Astrocyte (in vitro differentiated cells and primary cell): ENCODE results near the gene CDK15. TPM values are rescaled to one million over a fixed set of nuclear protein-coding genes. Genes with fewer than 3 reads are reported as not detected.
"Not testable (repeated sequence)": the region's sequence is repeated elsewhere in the genome, so short reads cannot be mapped to it uniquely, and the experiment has no call there.

Experiments
- DNase-seq: peaks from one replicate; pipeline ENCODE4 v3.0.0-alpha.2; 2010; ENCODE audit warnings: low read depth
- FAIRE-seq: peaks from 2 replicates; lab custom pipeline; 2011; peaks lifted over from hg19 to GRCh38; lab: Jason Lieb, UNC
- H2AFZ ChIP-seq: 2 replicates; pipeline ENCODE4 v1.6.0; 2012; ENCODE audit warnings: low read depth, low read length, inconsistent platforms
- H3K27ac ChIP-seq: 2 replicates; pipeline ENCODE4 v1.5.1; 2011; ENCODE audit warnings: low read depth, low read length, inconsistent platforms
- H3K27me3 ChIP-seq: 2 replicates; pipeline ENCODE4 v1.6.0; 2011; ENCODE audit warnings: low read length, inconsistent platforms; ENCODE audit not compliant: insufficient read depth
- H3K36me3 ChIP-seq: 2 replicates; pipeline ENCODE4 v1.5.1; 2011; ENCODE audit warnings: low read length, inconsistent platforms; ENCODE audit not compliant: insufficient read depth
- H3K4me1 ChIP-seq: 2 replicates; pipeline ENCODE4 v1.5.1; 2011; ENCODE audit warnings: low read length, inconsistent platforms; ENCODE audit not compliant: insufficient read depth
- H3K4me2 ChIP-seq: 2 replicates; pipeline ENCODE4 v1.6.0; 2012; ENCODE audit warnings: low read length, inconsistent platforms
- H3K4me3 ChIP-seq: 2 replicates; pipeline ENCODE4 v1.5.1; 2011; ENCODE audit warnings: low read depth, mild to moderate bottlenecking, low read length, inconsistent platforms; ENCODE audit not compliant: insufficient read depth
- H3K79me2 ChIP-seq: 2 replicates; pipeline ENCODE4 v1.6.0; 2012; ENCODE audit warnings: mild to moderate bottlenecking, low read length, inconsistent platforms; ENCODE audit not compliant: insufficient read depth
- H3K9ac ChIP-seq: 2 replicates; pipeline ENCODE4 v1.6.0; 2012; ENCODE audit warnings: mild to moderate bottlenecking, low read length, inconsistent platforms
- H3K9me3 ChIP-seq: 2 replicates; pipeline ENCODE4 v1.5.1; 2012; ENCODE audit warnings: low read depth, mild to moderate bottlenecking, low read length, inconsistent platforms; ENCODE audit not compliant: insufficient read depth
- H4K20me1 ChIP-seq: 2 replicates; pipeline ENCODE4 v1.6.0; 2012; ENCODE audit warnings: low read length, inconsistent platforms; ENCODE audit not compliant: insufficient read depth
- H3K27ac Mint-ChIP-seq: one replicate; pipeline ENCODE4 v1.8.0; 2021; ENCODE audit warnings: mild to moderate bottlenecking, mixed read lengths; ENCODE audit not compliant: unreplicated experiment
- H3K27me3 Mint-ChIP-seq: one replicate; pipeline ENCODE4 v1.8.0; 2021; ENCODE audit warnings: low read depth, mixed read lengths; ENCODE audit not compliant: unreplicated experiment
- H3K36me3 Mint-ChIP-seq: one replicate; pipeline ENCODE4 v1.8.0; 2021; ENCODE audit warnings: low read depth, mixed read lengths; ENCODE audit not compliant: unreplicated experiment
- H3K4me1 Mint-ChIP-seq: one replicate; pipeline ENCODE4 v1.8.0; 2021; ENCODE audit warnings: low read depth, mixed read lengths; ENCODE audit not compliant: unreplicated experiment
- H3K4me3 Mint-ChIP-seq: one replicate; pipeline ENCODE4 v1.8.0; 2021; ENCODE audit warnings: mild to moderate bottlenecking, moderate library complexity, mixed read lengths; ENCODE audit not compliant: unreplicated experiment
- H3K9me3 Mint-ChIP-seq: one replicate; pipeline ENCODE4 v1.8.0; 2021; ENCODE audit warnings: mild to moderate bottlenecking, mixed read lengths; ENCODE audit not compliant: unreplicated experiment
- EZH2 ChIP-seq: IDR thresholded peaks from 2 replicates; pipeline ENCODE4 v1.6.1; 2012; ENCODE audit warnings: mild to moderate bottlenecking, low read length, inconsistent platforms; ENCODE audit not compliant: insufficient read depth
- total RNA-seq: library from RNA; stranded (reverse); gene quantifications from 2 replicates; pipeline ENCODE4 v1.2.1, GENCODE V29; 2021
- TF ChIP-seq, protein P1 (sequence below): IDR thresholded peaks from 2 replicates; pipeline ENCODE4 v1.5.1; 2011; ENCODE audit warnings: low read depth, mild to moderate bottlenecking, inconsistent platforms, low read length, moderate library complexity; ENCODE audit not compliant: insufficient read depth

Gene CDK15
- total RNA-seq, 1 donor from 2014 or later, result 6.6 TPM

DNA sequence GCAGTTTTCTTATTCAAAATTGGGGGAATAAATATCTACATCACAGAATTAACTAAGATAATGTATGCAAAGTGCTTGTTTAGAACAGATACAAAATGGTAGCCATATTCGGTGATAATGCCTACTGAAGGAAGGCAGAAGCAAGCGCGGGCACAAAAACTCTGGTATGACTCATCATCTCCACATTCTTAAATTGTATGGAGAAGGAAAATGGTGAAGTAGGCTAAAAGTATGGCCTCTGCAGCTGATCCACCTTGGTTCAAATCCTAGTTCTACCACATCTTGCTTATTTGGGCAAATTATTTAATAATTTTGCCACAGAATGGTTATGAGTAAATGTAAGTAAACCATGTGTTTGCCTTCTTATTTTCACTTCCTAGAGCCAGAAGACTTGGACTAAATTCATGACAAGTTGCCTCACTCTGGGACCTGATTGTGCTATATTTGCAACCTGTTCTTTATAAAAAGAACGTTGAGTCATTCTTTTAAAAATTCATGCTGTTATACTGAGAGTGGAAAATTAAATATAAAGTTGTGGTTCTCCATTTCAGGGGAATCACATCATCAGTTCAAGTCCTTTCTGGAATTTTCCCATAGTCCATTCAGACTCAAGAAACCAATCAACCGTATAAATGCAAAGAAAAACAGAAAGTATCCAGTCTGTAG lies 9.0 kb upstream of the CDK15 start:
- Histone ChIP-seq H3K27ac (peak overlapping the region; percentile 99), H3K9ac (peak overlapping the region; percentile 83), H2AFZ (no peak overlapping the region), H3K79me2 (no peaks in the 10 kb centered on the region), H3K27me3 (no peaks in the 10 kb centered on the region), H3K4me1 (peaks cover 24% of the 10 kb centered on the region), H4K20me1 (no peaks in the 10 kb centered on the region), H3K4me3 (peak overlapping the region; percentile 20), H3K9me3 (no peaks in the 10 kb centered on the region), H3K4me2 (peak overlapping the region; percentile 80), H3K36me3 (no peaks in the 10 kb centered on the region)
- peak; percentile 59 for FAIRE-seq
- H3K4me3 Mint-ChIP-seq, result no peak overlapping the region
- H3K9me3 Mint-ChIP-seq, result no peaks in the 10 kb centered on the region
- H3K27me3 Mint-ChIP-seq, result no peaks in the 10 kb centered on the region
- H3K4me1 Mint-ChIP-seq, result peaks cover 19% of the 10 kb centered on the region
- H3K27ac Mint-ChIP-seq, result peak overlapping the region; percentile 87
- peak; percentile 93 for DNase-seq
- no peaks in the 10 kb centered on the region for H3K36me3 Mint-ChIP-seq
- TF ChIP-seq, protein P1, sequence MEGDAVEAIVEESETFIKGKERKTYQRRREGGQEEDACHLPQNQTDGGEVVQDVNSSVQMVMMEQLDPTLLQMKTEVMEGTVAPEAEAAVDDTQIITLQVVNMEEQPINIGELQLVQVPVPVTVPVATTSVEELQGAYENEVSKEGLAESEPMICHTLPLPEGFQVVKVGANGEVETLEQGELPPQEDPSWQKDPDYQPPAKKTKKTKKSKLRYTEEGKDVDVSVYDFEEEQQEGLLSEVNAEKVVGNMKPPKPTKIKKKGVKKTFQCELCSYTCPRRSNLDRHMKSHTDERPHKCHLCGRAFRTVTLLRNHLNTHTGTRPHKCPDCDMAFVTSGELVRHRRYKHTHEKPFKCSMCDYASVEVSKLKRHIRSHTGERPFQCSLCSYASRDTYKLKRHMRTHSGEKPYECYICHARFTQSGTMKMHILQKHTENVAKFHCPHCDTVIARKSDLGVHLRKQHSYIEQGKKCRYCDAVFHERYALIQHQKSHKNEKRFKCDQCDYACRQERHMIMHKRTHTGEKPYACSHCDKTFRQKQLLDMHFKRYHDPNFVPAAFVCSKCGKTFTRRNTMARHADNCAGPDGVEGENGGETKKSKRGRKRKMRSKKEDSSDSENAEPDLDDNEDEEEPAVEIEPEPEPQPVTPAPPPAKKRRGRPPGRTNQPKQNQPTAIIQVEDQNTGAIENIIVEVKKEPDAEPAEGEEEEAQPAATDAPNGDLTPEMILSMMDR, result no peak
- TF ChIP-seq EZH2, result no peak

DNA sequence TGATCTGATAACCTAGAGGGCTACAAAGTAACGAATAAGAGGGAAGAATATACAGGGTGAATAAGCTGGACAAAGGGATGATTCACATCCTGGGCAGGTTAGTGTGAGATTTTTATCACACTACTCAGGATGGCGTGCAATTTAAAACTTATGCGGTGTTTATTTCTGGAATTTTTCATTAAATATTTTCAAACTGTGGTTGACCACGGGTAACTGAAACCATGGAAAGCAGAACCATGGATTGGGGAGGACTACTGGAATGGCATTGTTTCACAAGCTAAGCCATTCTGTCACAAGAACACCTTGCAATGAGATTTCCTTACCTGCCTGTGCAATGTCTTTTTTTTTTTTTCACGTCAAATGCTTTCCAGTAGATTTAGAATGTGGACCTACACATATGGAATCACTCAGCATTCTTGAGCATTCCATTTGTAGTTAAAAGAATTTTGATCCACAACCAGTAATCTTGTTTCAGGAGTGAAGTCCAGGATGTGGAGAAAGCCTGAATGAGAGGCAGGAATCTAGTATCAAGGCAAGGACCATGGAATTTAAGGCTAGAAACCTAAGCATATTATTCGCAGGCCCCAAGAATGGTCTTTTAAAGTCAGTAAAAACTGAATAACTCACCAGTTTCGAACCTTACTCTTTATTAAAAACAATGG lies 8.0 kb upstream of the CDK15 start:
- H3K4me1 Mint-ChIP-seq, result peaks cover 23% of the 10 kb centered on the region
- H3K9me3 Mint-ChIP-seq, result no peaks in the 10 kb centered on the region
- peak overlapping the region; percentile 99 for H3K27ac ChIP-seq
- H3K79me2 ChIP-seq, result no peaks in the 10 kb centered on the region
- H3K36me3 ChIP-seq, result no peaks in the 10 kb centered on the region
- H3K4me1 ChIP-seq, result peaks cover 24% of the 10 kb centered on the region
- H3K9me3 ChIP-seq, result no peaks in the 10 kb centered on the region
- H4K20me1 ChIP-seq, result no peaks in the 10 kb centered on the region
- H3K27ac Mint-ChIP-seq, result peak overlapping the region; percentile 88
- H3K9ac ChIP-seq, result peak overlapping the region; percentile 83
- peak; percentile 100 for FAIRE-seq
- no peaks in the 10 kb centered on the region for H3K27me3 ChIP-seq
- H3K4me3 ChIP-seq, result peak overlapping the region; percentile 20
- H3K27me3 Mint-ChIP-seq, result no peaks in the 10 kb centered on the region
- H2AFZ ChIP-seq, result no peak overlapping the region
- DNase-seq, result peak; percentile 97
- peak overlapping the region; percentile 80 for H3K4me2 ChIP-seq
- TF ChIP-seq, protein P1, result no peak
- no peak for TF ChIP-seq EZH2
- no peaks in the 10 kb centered on the region for H3K36me3 Mint-ChIP-seq
- H3K4me3 Mint-ChIP-seq, result peak overlapping the region; percentile 40

DNA sequence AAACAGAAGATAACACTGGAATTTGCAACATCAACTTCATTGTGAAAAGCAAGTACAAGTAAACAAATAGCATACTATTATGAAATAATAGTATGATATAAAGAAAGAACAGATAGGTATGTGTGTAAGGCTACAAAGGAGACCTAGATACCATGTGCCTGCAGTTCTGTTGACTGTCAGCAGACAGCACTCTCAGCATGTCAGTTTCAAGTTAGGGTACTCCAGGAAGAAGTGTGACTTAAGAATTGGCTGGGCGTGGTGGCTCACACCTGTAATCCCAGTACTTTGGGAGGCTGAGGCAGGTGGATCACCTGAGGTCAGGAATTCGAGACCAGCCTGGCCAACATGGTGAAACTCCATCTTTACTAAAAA lies 7.4 kb upstream of the CDK15 start:
- not testable (repeated sequence) for H4K20me1 ChIP-seq, H2AFZ ChIP-seq, H3K4me3 Mint-ChIP-seq, H3K9me3 ChIP-seq, H3K27me3 Mint-ChIP-seq, H3K36me3 Mint-ChIP-seq, H3K36me3 ChIP-seq, FAIRE-seq, H3K4me3 ChIP-seq, H3K9me3 Mint-ChIP-seq, H3K79me2 ChIP-seq, H3K27me3 ChIP-seq
- Histone ChIP-seq H3K4me2 (peak overlapping the region; percentile 80), H3K9ac (peak overlapping the region; percentile 70), H3K27ac (peak overlapping the region; percentile 99), H3K4me1 (peaks cover 24% of the 10 kb centered on the region)
- peak; percentile 62 for DNase-seq
- Mint-ChIP-seq H3K27ac (peak overlapping the region; percentile 88), H3K4me1 (peaks cover 24% of the 10 kb centered on the region)
- TF ChIP-seq, protein P1, result peak; percentile 69
